Kidney capillary endothelial cell (primary cell): ENCODE results near the gene LPAR2.
A peak's percentile ranks its signal among the peaks of the same experiment; 100 is the strongest.
"Not testable (repeated sequence)": the region's sequence is repeated elsewhere in the genome, so short reads cannot be mapped to it uniquely, and the experiment has no call there.

Experiments used
- DNase-seq: peaks from one replicate; pipeline ENCODE4 v3.0.0-alpha.2; 2018; ENCODE audit warnings: low spot score

LPAR2 gene

DNA sequence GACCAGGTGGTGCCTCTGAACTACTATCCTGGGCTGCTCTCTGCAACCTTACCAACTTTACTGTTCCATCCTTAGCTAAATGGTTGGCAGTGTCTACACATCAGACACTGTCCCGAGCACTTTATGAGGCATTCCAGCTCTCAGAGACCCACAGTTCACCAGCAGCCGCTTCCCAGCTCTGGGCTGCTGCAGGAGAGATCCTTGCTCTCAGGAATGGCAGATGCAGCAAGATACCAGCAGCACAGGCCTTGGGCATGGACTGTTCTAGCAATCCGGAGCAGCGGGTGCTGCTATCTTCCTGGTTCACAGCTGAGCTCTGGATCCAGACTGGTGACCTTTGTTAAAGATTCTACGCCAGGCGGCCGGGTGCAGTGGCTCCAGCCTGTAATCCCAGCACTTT is 3.3 kb upstream of the LPAR2 start:
- no peak for DNase-seq

DNA sequence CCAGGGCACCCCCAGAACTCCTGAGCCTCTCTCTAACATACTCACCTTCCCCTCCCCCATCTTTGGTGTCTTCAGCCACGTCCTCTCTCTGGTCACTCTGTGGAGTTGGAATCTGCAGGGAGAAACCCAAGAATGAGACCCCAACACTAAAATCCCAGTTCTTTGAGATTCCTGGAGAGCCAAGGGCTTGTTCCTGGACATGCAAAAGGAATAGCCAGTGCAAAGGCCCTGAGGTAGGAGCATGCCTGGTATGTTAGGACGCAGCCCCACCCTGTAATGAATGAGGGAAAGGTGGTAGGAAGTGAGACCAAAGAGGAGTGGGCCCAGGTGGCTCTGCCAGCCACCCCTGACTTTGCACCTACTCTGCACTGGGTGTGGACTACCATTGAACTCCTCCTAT is 2.4 kb upstream of the LPAR2 start:
- no peak for DNase-seq

GRCh38 chr19:19630062-19630414 is 2.0 kb upstream of the LPAR2 start:
- DNase-seq, result no peak

DNA sequence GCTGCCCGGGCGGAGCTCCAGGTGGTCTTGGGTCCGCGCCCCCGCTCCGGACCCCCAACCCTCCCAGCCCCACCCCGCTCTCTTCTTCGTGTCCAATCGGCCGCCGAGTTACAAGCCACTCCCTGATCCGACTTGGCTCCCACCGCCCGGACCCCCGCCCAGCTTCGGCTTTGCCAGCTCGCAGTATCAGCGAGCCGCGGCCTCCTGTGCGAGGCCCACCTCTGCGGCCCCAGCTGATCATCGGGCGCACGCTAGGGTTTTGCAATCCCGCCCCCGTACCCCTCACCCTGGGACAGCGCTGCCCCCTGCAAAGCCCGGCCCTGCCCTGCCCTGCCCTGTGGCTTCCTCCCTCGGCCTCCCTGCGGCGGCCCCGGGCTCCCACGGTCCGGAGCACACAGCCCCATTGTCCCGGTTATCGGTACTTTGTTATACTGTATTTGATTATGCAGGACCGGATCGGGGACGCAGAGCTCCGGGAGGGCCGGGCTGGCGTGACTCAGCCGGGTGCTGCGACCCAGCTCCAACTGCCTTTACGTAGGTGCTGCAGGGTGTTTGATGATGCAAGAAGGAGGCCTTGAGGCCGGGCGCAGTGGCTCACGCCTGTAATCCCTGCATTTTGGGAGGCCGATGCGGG is 598 bp upstream of the LPAR2 start:
- DNase-seq, result no peak

DNA sequence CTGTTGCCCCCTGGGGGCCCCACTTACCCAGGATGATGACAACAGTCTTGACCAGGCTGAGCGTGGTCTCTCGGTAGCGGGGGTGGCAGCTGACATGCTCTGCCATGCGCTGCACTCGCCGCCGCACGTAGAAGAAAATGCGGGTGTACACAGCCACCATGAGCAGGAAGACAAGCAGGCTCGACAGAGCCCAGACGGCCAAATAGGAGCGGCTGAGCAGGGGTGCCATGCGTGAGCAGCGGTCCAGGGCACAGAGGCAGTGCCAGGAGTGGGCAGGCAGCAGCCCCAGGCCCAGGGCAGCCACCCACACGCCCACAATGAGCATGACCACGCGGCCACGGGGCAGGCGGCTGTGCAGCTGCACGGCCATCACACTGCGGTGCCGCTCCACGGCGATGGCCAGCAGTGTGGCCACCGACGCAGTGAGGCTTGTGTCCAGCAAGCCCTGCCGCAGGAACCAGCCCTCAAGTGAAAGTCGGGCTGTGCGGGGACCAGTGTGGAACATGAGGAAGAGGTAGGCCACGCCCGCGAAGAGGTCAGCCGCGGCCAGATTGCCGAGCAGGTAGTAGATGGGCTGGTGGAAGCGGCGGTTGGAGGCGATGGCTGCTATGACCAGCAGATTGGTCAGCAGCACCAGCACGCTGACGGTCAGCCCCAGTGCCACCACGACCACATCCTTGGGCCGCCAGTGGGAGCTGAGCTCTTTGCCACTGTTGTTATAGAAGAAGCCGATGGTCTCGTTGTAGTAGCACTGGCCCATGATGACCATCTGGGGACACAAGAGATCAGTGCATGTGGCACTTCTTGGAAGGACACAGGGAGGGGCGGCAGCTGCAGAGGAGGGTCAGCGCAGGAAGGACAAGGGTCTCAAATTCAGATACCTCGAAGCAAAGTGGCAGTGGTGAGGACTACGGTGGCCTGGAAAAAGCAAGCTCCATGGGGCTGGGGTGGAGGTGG is 1.2 kb downstream of the LPAR2 start:
- no peak for DNase-seq

GRCh38 chr19:19624032-19624570 is 3.9 kb downstream of the LPAR2 start:
- no peak for DNase-seq

GRCh38 chr19:19623383-19623782 is 4.6 kb downstream of the LPAR2 start:
- no peak for DNase-seq

DNA sequence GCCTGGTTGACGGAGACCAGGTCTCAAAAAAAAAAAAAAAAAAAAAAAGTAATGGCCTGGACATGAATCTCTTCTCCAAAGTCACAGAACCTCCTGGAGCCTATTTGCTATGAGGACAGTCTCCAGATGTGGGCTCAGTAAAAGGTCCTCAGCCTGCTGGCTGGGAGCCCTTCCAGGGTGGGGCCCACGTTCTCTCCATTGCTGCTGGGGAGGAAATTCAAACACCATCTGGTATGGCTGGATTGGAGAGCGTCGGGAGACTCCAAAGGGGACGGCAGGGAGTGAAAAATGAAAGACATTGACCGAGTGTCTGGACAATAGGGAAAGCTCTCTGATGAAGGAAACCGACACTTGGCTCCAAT is 8.2 kb downstream of the LPAR2 start:
- DNase-seq, result no peak

DNA sequence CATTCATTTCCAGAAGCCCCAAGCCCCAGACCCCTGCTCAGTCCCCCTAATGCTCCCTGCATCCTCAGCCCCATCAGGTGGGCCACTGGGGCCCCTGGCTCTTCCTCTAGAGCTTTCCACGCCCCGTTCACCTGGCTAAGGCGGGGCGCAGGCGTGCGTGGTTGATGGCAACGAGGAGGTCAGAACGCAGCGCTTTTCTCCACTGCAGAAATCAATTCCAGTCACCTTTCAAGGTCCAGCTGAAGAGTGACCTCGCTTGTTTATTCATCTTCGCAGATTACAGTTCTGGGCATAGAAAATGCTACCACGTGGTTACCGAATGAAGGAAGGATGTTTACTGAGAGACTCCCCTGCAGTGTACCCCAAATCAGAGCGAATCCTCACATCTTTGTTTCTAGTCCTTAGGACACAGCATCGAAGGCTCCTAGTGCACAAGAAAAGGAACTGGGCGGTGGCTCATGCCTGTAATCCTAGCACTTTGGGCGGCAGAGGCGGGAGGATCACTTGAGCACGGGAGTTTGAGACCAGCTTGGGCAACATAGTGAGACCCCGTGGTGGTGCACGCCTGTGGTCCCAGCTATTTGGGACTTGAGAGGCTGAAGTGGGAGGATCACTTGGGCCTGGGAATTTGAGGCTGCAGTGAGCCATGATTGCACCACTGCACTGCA is 8.7 kb downstream of the LPAR2 start:
- DNase-seq, result no peak

- DNase-seq, result peak; percentile 54
These were observed 9.6 kb downstream of the LPAR2 start, which contains the start of gene PBX4 for GRCh38 chr19:19618219-19619051. TSS of gene PBX4 (minus strand) at chr19:19618687. CDS start at chr19:19618629, 58 bp downstream.

- no peak for DNase-seq
These were observed 12.9 kb downstream of the LPAR2 start for GRCh38 chr19:19615086-19615485.

GRCh38 chr19:19613506-19613905 is 14.5 kb downstream of the LPAR2 start:
- DNase-seq, result no peak

- DNase-seq, result no peak
These were observed 17.4 kb downstream of the LPAR2 start for GRCh38 chr19:19610376-19611202.

GRCh38 chr19:19606686-19607085 is 21.3 kb downstream of the LPAR2 start:
- not testable (repeated sequence) for DNase-seq

GRCh38 chr19:19606021-19606420 is 22.0 kb downstream of the LPAR2 start:
- no peak for DNase-seq

- DNase-seq, result no peak
These were observed 25.2 kb downstream of the LPAR2 start for GRCh38 chr19:19602713-19603324.

DNA sequence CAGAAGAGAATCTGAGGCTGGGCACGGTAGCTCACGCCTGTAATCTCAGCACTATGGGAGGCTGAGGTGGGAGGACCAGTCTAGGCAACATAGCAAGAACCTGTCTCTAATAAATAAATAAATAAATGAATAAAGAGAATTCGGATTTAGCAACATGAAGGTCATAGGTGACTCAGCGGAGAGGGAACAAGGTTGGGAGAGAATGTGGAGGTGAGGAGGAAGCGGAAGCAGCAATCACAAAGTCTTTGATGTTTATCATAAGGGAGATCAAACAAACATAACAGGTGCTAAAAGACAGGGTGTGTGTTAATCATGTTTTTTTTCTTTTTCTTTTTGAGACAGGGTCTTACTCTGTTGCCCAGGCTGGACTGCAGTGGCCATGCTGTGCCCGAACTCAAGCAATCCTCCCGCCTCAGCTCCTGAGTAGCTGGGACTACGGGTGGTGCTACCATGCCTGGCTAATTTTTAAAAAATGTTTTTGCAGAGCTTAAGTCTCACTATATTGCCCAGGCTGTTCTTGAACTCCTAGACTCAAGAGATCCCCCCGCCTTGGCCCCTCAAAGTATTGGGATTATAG is 25.8 kb downstream of the LPAR2 start:
- no peak for DNase-seq

DNA sequence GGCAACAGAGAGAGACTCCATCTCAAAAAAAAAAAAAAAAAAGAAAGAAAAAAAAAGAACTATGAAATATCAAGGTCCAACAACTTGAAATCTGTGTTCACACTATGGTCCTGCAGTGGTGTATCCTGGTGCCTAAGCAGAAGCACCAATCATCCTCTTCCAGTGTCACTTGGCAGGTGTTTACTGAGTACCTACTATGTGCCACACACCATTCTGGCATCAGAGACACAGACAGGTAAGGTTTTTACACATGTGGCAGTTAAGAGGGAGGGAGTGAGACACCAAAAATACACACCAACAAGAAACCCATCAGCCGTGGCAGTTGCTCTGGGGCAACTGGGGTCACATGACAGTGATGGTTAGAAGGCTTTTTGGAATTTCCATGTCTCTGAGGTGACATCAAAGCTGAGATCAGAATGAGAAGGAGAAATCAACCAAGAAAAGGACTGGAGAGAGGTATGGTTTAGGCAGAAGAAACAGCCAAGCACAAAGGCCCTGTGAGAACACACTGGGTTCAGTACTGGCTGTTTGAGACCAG is 27.2 kb downstream of the LPAR2 start:
- no peak for DNase-seq

DNA sequence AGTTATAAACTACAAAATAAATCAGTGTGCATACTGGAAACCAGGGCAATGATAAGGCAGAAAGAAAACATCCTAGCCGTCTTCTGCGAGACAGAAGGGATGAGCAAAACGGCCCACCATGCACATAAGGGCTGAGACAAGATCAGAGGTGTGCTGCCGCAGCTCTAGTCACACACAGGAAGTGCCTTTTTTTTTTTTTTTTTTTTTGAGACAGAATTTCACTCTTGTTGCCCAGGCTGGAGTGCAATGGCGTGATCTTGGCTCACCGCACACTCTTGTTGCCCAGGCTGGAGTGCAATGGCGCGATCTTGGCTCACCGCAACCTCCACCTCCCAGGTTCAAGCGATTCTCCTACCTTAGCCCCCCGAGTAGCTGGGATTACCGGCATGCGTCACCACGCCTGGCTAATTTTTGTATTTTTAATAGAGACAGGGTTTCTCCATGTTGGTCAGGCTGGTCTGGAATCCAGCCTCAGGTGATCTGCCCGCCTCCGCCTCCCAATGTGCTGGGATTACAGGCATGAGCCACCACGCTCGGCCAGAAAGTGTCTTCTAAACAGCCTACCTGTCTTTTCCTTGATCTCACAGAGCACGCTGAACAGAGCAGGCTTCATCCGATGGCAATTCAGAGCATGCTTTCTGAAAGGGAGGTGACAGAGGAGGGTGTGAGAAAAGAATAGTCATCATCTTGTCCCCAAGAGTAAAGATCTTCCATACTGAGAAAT is 29.1 kb downstream of the LPAR2 start:
- DNase-seq, result not testable (repeated sequence)
